ENCODE measurements around the gene OR5K3.

Gene OR5K3

GRCh38 chr3:98434412-98434811, 43.9 kb downstream of the OR5K3 start:
- Histone ChIP-seq H3K9ac (ENCODE audit: low read length) (no peak overlapping the region), H3K79me2 (ENCODE audit: insufficient read depth, low read length) (no peaks in the 10 kb centered on the region), H3K36me3 (ENCODE audit: insufficient read depth, low read length) (no peaks in the 10 kb centered on the region), H3K9me3 (ENCODE audit: low read length) (peaks cover 8% of the 10 kb centered on the region), H2AFZ (ENCODE audit: low read length) (no peak overlapping the region), H3K4me1 (ENCODE audit: insufficient read depth, low read length, severe bottlenecking) (no peaks in the 10 kb centered on the region), H3K27ac (ENCODE audit: low read depth, low read length, poor library complexity, severe bottlenecking) (no peak overlapping the region), H3K9me2 (ENCODE audit: low read depth, low read length) (no peaks in the 10 kb centered on the region), H3K27me3 (ENCODE audit: insufficient read depth, low read length) (no peaks in the 10 kb centered on the region), H3F3A (ENCODE audit: insufficient read depth, low read length) (no peaks in the 10 kb centered on the region), H3K4me2 (ENCODE audit: low read length) (no peak overlapping the region), H3K4me3 (ENCODE audit: low read depth, low read length, poor library complexity, severe bottlenecking) (no peak overlapping the region), H4K20me1 (ENCODE audit: insufficient read depth, low read length) (no peaks in the 10 kb centered on the region)
- no peak for TF ChIP-seq EZH2 (IDR thresholded peaks at IDR 0.05; ENCODE audit: borderline replicate concordance, low read length)
- TF ChIP-seq, protein P1, sequence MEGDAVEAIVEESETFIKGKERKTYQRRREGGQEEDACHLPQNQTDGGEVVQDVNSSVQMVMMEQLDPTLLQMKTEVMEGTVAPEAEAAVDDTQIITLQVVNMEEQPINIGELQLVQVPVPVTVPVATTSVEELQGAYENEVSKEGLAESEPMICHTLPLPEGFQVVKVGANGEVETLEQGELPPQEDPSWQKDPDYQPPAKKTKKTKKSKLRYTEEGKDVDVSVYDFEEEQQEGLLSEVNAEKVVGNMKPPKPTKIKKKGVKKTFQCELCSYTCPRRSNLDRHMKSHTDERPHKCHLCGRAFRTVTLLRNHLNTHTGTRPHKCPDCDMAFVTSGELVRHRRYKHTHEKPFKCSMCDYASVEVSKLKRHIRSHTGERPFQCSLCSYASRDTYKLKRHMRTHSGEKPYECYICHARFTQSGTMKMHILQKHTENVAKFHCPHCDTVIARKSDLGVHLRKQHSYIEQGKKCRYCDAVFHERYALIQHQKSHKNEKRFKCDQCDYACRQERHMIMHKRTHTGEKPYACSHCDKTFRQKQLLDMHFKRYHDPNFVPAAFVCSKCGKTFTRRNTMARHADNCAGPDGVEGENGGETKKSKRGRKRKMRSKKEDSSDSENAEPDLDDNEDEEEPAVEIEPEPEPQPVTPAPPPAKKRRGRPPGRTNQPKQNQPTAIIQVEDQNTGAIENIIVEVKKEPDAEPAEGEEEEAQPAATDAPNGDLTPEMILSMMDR (IDR thresholded peaks at IDR 0.05; ENCODE audit: low read length) = no peak

- H3K27ac ChIP-seq (ENCODE audit: low read depth, low read length, poor library complexity, severe bottlenecking) = no peak overlapping the region
- H3K9me3 ChIP-seq (ENCODE audit: low read length) = no peaks in the 10 kb centered on the region
- no peaks in the 10 kb centered on the region for H3F3A ChIP-seq (ENCODE audit: insufficient read depth, low read length)
- H3K4me2 ChIP-seq (ENCODE audit: low read length) = no peak overlapping the region
- H3K9me2 ChIP-seq (ENCODE audit: low read depth, low read length) = no peaks in the 10 kb centered on the region
- H3K27me3 ChIP-seq (ENCODE audit: insufficient read depth, low read length) = no peaks in the 10 kb centered on the region
- no peak for TF ChIP-seq EZH2 (IDR thresholded peaks at IDR 0.05; ENCODE audit: borderline replicate concordance, low read length)
- TF ChIP-seq, protein P1 (IDR thresholded peaks at IDR 0.05; ENCODE audit: low read length) = no peak
- no peaks in the 10 kb centered on the region for H4K20me1 ChIP-seq (ENCODE audit: insufficient read depth, low read length)
- H2AFZ ChIP-seq (ENCODE audit: low read length) = no peak overlapping the region
- no peak overlapping the region for H3K4me3 ChIP-seq (ENCODE audit: low read depth, low read length, poor library complexity, severe bottlenecking)
- no peak overlapping the region for H3K9ac ChIP-seq (ENCODE audit: low read length)
- H3K79me2 ChIP-seq (ENCODE audit: insufficient read depth, low read length) = no peaks in the 10 kb centered on the region
- H3K4me1 ChIP-seq (ENCODE audit: insufficient read depth, low read length, severe bottlenecking) = no peaks in the 10 kb centered on the region
- no peaks in the 10 kb centered on the region for H3K36me3 ChIP-seq (ENCODE audit: insufficient read depth, low read length)
Observed at GRCh38 chr3:98440283-98440682, 49.8 kb downstream of the OR5K3 start.

All from OCI-LY1 (cell line).